IMR-90 (cell line): ENCODE measurements around the gene MLKL. TPM values are rescaled to one million over a fixed set of nuclear protein-coding genes. Genes with fewer than 3 reads are reported as not detected.

ENCODE experiments used
- ATAC-seq: fragments of 200-7000 bp; cut with Tn5 transposase; 2 replicates; pipeline ENCODE4 v1.9.1; 2020; ENCODE audit warnings: low read depth, mild to moderate bottlenecking, moderate library complexity
- BruUV-seq: library from RNA; stranded (reverse); fragments of 400-500 nt; replicated peaks from 2 replicates; lab custom pipeline; 2021; lab: Mats Ljungman, UMichigan
- CTCF ChIA-PET: fragments of 300-600 bp; formaldehyde crosslinking; extraction: SDS; loops from one replicate; lab custom pipeline; 2021; ENCODE audit warnings: antibody characterized with exemption; lab: Yijun Ruan, JAX
- POLR2A ChIA-PET: fragments of 300-600 bp; sonication (Branson Sonifier 250); formaldehyde crosslinking; loops from one replicate; lab custom pipeline; 2022; ENCODE audit warnings: antibody characterized with exemption; ENCODE audit not compliant: unreplicated experiment; lab: Charles Lee
- DNase-seq: peaks from one replicate; pipeline ENCODE4 v3.0.0; 2013
- H2AFZ ChIP-seq: replicated peaks from 2 replicates; pipeline ENCODE3; 2013; ENCODE audit warnings: low read length, mild to moderate bottlenecking; ENCODE audit not compliant: poor library complexity
- H2AK5ac ChIP-seq: 2 replicates; pipeline ENCODE4 v1.6.1; 2013; ENCODE audit warnings: low read depth, low read length, inconsistent platforms
- H2AK9ac ChIP-seq: replicated peaks from 2 replicates; pipeline ENCODE3; 2013; ENCODE audit warnings: mild to moderate bottlenecking, low read depth, low read length, moderate library complexity; ENCODE audit not compliant: poor library complexity
- H2BK120ac ChIP-seq: 2 replicates; pipeline ENCODE4 v1.6.1; 2013; ENCODE audit warnings: low read depth, low read length, inconsistent platforms
- H2BK15ac ChIP-seq: 3 replicates; pipeline ENCODE4 v1.6.1; 2013; ENCODE audit warnings: low read depth, low read length, inconsistent platforms
- H2BK20ac ChIP-seq: 2 replicates; pipeline ENCODE4 v1.6.1; 2013; ENCODE audit warnings: low read depth, mild to moderate bottlenecking, inconsistent platforms, low read length, moderate library complexity
- H2BK5ac ChIP-seq: 2 replicates; pipeline ENCODE4 v1.6.1; 2013; ENCODE audit warnings: mild to moderate bottlenecking, low read depth, low read length, inconsistent platforms; ENCODE audit not compliant: poor library complexity, severe bottlenecking
- H3K14ac ChIP-seq: replicated peaks from 2 replicates; pipeline ENCODE4 v1.6.1; 2013; ENCODE audit warnings: low read depth, low read length, inconsistent platforms
- H3K18ac ChIP-seq: 2 replicates; pipeline ENCODE4 v1.6.1; 2013; ENCODE audit warnings: low read depth, low read length, control low read depth
- H3K23ac ChIP-seq: 2 replicates; pipeline ENCODE4 v1.6.1; 2013; ENCODE audit warnings: low read depth, low read length, inconsistent platforms
- H3K27ac ChIP-seq: 2 replicates; pipeline ENCODE4 v1.5.1; 2013; ENCODE audit warnings: mild to moderate bottlenecking, control low read depth, low read length; ENCODE audit not compliant: insufficient read depth
- H3K27me3 ChIP-seq: 2 replicates; pipeline ENCODE4 v1.6.1; 2013; ENCODE audit warnings: low read length; ENCODE audit not compliant: control insufficient read depth, insufficient read depth
- H3K36me3 ChIP-seq: 2 replicates; pipeline ENCODE4 v1.6.1; 2013; ENCODE audit warnings: low read length, mixed read lengths; ENCODE audit not compliant: control insufficient read depth, insufficient read depth
- H3K4ac ChIP-seq: 2 replicates; pipeline ENCODE4 v1.6.1; 2013; ENCODE audit warnings: low read depth, low read length, inconsistent platforms
- H3K4me1 ChIP-seq: 2 replicates; pipeline ENCODE4 v1.6.1; 2013; ENCODE audit warnings: low read length, mixed read lengths; ENCODE audit not compliant: control insufficient read depth, insufficient read depth
- H3K4me2 ChIP-seq: 2 replicates; pipeline ENCODE4 v1.6.1; 2013; ENCODE audit warnings: low read depth, mild to moderate bottlenecking, control low read depth, low read length, moderate library complexity
- H3K4me3 ChIP-seq: 2 replicates; pipeline ENCODE4 v1.5.1; 2013; ENCODE audit warnings: low read depth, mild to moderate bottlenecking, control low read depth, low read length, moderate library complexity; ENCODE audit not compliant: insufficient read depth
- H3K56ac ChIP-seq: 2 replicates; pipeline ENCODE4 v1.6.1; 2013; ENCODE audit warnings: low read length, inconsistent platforms; ENCODE audit not compliant: insufficient read depth; ENCODE audit errors: extremely low read depth
- H3K79me1 ChIP-seq, 2 experiments: 2 replicates each; pipeline ENCODE4 v1.6.1; 2013; ENCODE audit warnings: low read length in 2 of 2, inconsistent platforms in 1 of 2, low read depth in 1 of 2
- H3K9ac ChIP-seq: 2 replicates; pipeline ENCODE4 v1.6.1; 2013; ENCODE audit warnings: low read depth, low read length, control low read depth
- H3K9me1 ChIP-seq: 2 replicates; pipeline ENCODE4 v1.6.1; 2013; ENCODE audit warnings: low read length, inconsistent platforms; ENCODE audit not compliant: insufficient read depth
- H3K9me3 ChIP-seq: 2 replicates; pipeline ENCODE4 v1.6.1; 2013; ENCODE audit warnings: low read length; ENCODE audit not compliant: control insufficient read depth, insufficient read depth
- H4K20me1 ChIP-seq: 2 replicates; pipeline ENCODE4 v1.6.1; 2013; ENCODE audit warnings: low read length, inconsistent platforms; ENCODE audit not compliant: insufficient read depth
- H4K5ac ChIP-seq: 2 replicates; pipeline ENCODE4 v1.6.1; 2013; ENCODE audit warnings: mild to moderate bottlenecking, low read depth, low read length, control low read depth
- H4K8ac ChIP-seq, 2 experiments: 2 replicates each; pipeline ENCODE4 v1.6.1; 2013; ENCODE audit warnings: low read depth in 2 of 2, low read length in 2 of 2, control low read depth in 1 of 2, inconsistent platforms in 1 of 2
- H4K91ac ChIP-seq: 2 replicates; pipeline ENCODE4 v1.6.1; 2013; ENCODE audit warnings: low read depth, low read length, inconsistent platforms; ENCODE audit not compliant: insufficient read depth
- BHLHE40 ChIP-seq: fragments of 150-350 bp; IDR thresholded peaks from 2 replicates; pipeline ENCODE4 v1.6.1; 2016; ENCODE audit warnings: mild to moderate bottlenecking, low read depth, low read length
- CEBPB ChIP-seq: IDR thresholded peaks from 2 replicates; pipeline ENCODE4 v1.6.1; 2012; ENCODE audit warnings: low read depth, low read length, improper control_type of control experiment
- CHD1 ChIP-seq: IDR thresholded peaks from 2 replicates; pipeline ENCODE4 v1.6.1; 2012; ENCODE audit warnings: low read depth, low read length, improper control_type of control experiment
- ELK1 ChIP-seq: fragments of 150-350 bp; IDR thresholded peaks from 2 replicates; pipeline ENCODE4 v1.6.1; 2016; ENCODE audit warnings: low read depth, mild to moderate bottlenecking, low read length, moderate library complexity, borderline replicate concordance
- FOS ChIP-seq: fragments of 150-350 bp; IDR thresholded peaks from 2 replicates; pipeline ENCODE4 v1.6.1; 2016; ENCODE audit warnings: low read depth, low read length
- MAFK ChIP-seq: IDR thresholded peaks from 2 replicates; pipeline ENCODE4 v1.6.1; 2012; ENCODE audit warnings: low read depth, low read length, improper control_type of control experiment
- MXI1 ChIP-seq: IDR thresholded peaks from 2 replicates; pipeline ENCODE4 v1.6.1; 2012; ENCODE audit warnings: low read depth, mild to moderate bottlenecking, low read length, moderate library complexity, borderline replicate concordance
- NFE2L2 ChIP-seq: fragments of 150-350 bp; IDR thresholded peaks from 2 replicates; pipeline ENCODE4 v1.6.1; 2016; ENCODE audit warnings: low read depth, mild to moderate bottlenecking, low read length
- POLR2A ChIP-seq: IDR thresholded peaks from 2 replicates; pipeline ENCODE4 v1.6.1; 2012; ENCODE audit warnings: mild to moderate bottlenecking, low read depth, low read length
- RAD21 ChIP-seq: IDR thresholded peaks from 2 replicates; pipeline ENCODE4 v1.6.1; 2012; ENCODE audit warnings: low read length, improper control_type of control experiment
- RCOR1 ChIP-seq: IDR thresholded peaks from 2 replicates; pipeline ENCODE4 v1.6.1; 2012; ENCODE audit warnings: mild to moderate bottlenecking, low read length, improper control_type of control experiment; ENCODE audit not compliant: insufficient replicate concordance
- RFX5 ChIP-seq: IDR thresholded peaks from 2 replicates; pipeline ENCODE4 v1.8.0; 2012; ENCODE audit warnings: low read depth, mild to moderate bottlenecking, low read length, moderate library complexity
- SMC3 ChIP-seq: fragments of 150-350 bp; IDR thresholded peaks from 2 replicates; pipeline ENCODE4 v1.6.1; 2016; ENCODE audit warnings: low read depth, mild to moderate bottlenecking, antibody characterized with exemption, low read length, moderate library complexity
- USF2 ChIP-seq: fragments of 150-350 bp; IDR thresholded peaks from 2 replicates; pipeline ENCODE4 v1.6.1; 2017; ENCODE audit warnings: mild to moderate bottlenecking, antibody characterized with exemption, low read length, low read depth
- WGBS, 2 experiments: methylation state at CpG; one replicate each; pipeline versions ENCODE4 v1.1.5 to v1.1.7; 2013; ENCODE audit warnings: missing lambda C conversion rate in 2 of 2; ENCODE audit not compliant: insufficient read length in 1 of 2; ENCODE audit errors: extremely low coverage in 2 of 2; 5-methylcytosine and 5-hydroxymethylcytosine counted together
- dilution Hi-C: fragments of 300-500 bp; cut with HindIII; formaldehyde crosslinking; loops from one replicate; pipeline ENCODE4 v1.14.3; 2018; ENCODE audit warnings: low sequenced_read_pairs; ENCODE audit not compliant: unreplicated experiment
- in situ Hi-C: fragments of 300-500 bp; cut with MboI; formaldehyde crosslinking; loops from 3 replicates; pipeline ENCODE4 v1.14.3; 2019; ENCODE audit warnings: low sequenced_read_pairs, inconsistent platforms, mixed read lengths
- intact Hi-C: fragments of 100-400 bp; cut with micrococcal nuclease; formaldehyde crosslinking; loops from 2 replicates; pipeline ENCODE4 v1.10.0; 2022
- polyA plus RNA-seq, 3 experiments: library from polyadenylated mRNA; depleted of rRNA; stranded (reverse); fragments of >200 nt; gene quantifications; 2 replicates each; pipeline ENCODE4 v1.2.3, GENCODE V29; 2012; ENCODE audit warnings: low replicate concordance in 1 of 3
- total RNA-seq: library from RNA; depleted of rRNA; stranded (reverse); fragments of >200 nt; gene quantifications from 2 replicates; pipeline ENCODE4 v1.2.3, GENCODE V29; 2012
- TF ChIP-seq, protein P1 (sequence below): conservative IDR thresholded peaks from 2 replicates; pipeline ENCODE4 v1.5.1; 2012; ENCODE audit warnings: mild to moderate bottlenecking, low read depth, low read length, improper control_type of control experiment

The MLKL gene
- total and polyA plus RNA-seq, 2 of the 4 experiments (the other 2 are of a cell fraction), result 3.6 to 4.5 TPM

DNA sequence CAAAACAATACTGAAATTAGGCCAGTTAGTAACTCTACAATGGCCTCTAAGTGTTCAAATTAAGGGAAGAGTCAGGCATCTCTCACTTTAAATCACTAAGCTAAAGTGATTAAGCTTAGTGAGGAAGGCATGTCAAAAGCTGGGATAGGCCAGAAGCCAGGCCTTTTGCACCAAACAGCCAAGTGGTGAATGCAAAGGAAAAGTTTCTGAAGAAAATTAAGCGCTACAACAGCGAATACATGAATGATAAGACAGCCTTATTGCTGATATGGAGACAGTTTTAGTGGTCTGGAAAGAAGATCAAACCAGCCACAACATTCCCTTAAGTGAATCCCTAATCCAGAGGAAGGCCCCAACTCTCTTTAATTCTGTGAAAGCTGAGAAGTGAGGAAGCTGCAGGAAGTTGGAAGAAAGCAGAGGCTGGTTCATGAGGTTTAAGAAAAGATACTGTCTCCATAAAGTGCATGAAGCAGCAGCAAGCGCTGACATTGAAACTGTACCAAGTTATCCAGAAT is 46.1 kb downstream of the MLKL start:
- Histone ChIP-seq H2BK20ac (no peak overlapping the region), H3K9me3 (no peaks in the 10 kb centered on the region), H4K8ac (no peak overlapping the region), H2AK9ac (no peak overlapping the region), H4K91ac (no peak overlapping the region), H3K14ac (no peak overlapping the region), H3K9me1 (peaks cover 4% of the 10 kb centered on the region; the same call in 1 of the 2 replicates), H3K4ac (no peak overlapping the region), H2AFZ (no peak overlapping the region), H3K27me3 (no peaks in the 10 kb centered on the region), H2AK5ac (no peak overlapping the region), H2BK15ac (no peak overlapping the region), H3K56ac (no peak overlapping the region), H3K4me2 (no peak overlapping the region), H3K79me1 (peaks cover 30 to 50% of the 10 kb centered on the region in 2 experiments), H4K20me1 (peaks cover 32% of the 10 kb centered on the region), H3K36me3 (peaks cover 31% of the 10 kb centered on the region), H2BK5ac (no peak overlapping the region), H3K18ac (no peak overlapping the region), H3K27ac (no peak overlapping the region), H3K4me3 (no peak overlapping the region), H4K5ac (no peak overlapping the region), H3K9ac (no peak overlapping the region), H2BK120ac (no peak overlapping the region), H3K23ac (no peak overlapping the region), H3K4me1 (peaks cover 2% of the 10 kb centered on the region)
- POLR2A ChIA-PET, result no interaction called here
- no CpG with 5 or more reads among the region's 3 CpGs for WGBS, 2 experiments
- in situ Hi-C loops, result no loop called here
- TF ChIP-seq USF2 (no peak), ELK1 (no peak), CHD1 (no peak), MXI1 (no peak), CEBPB (no peak), MAFK (no peak), NFE2L2 (no peak), FOS (no peak), SMC3 (no peak), RAD21 (no peak), RCOR1 (no peak), BHLHE40 (no peak), POLR2A (no peak), RFX5 (no peak)
- TF ChIP-seq, protein P1, sequence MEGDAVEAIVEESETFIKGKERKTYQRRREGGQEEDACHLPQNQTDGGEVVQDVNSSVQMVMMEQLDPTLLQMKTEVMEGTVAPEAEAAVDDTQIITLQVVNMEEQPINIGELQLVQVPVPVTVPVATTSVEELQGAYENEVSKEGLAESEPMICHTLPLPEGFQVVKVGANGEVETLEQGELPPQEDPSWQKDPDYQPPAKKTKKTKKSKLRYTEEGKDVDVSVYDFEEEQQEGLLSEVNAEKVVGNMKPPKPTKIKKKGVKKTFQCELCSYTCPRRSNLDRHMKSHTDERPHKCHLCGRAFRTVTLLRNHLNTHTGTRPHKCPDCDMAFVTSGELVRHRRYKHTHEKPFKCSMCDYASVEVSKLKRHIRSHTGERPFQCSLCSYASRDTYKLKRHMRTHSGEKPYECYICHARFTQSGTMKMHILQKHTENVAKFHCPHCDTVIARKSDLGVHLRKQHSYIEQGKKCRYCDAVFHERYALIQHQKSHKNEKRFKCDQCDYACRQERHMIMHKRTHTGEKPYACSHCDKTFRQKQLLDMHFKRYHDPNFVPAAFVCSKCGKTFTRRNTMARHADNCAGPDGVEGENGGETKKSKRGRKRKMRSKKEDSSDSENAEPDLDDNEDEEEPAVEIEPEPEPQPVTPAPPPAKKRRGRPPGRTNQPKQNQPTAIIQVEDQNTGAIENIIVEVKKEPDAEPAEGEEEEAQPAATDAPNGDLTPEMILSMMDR, result no peak
- dilution Hi-C loops, result no loop called here
- BruUV-seq, result no TSS peak
- intact Hi-C loops, result no loop called here
- CTCF ChIA-PET, result interaction anchor here (0.6 kb wide), 1 partner anchor 207 kb away, joined by 3 read pairs; no protein-coding TSS in a partner anchor
- DNase-seq (no peak), ATAC-seq (no peak; the same call in 1 of the 2 replicates)
